ENCODE results near the gene C10orf95.

The C10orf95 gene

GRCh38 chr10:102416283-102416682, 35.1 kb downstream of the C10orf95 start:
- no peak for DNase-seq (ENCODE audit: low read depth)

- DNase-seq (ENCODE audit: low read depth) = no peak
Measured at GRCh38 chr10:102414749-102415148, 36.6 kb downstream of the C10orf95 start.

GRCh38 chr10:102413806-102414561, 37.4 kb downstream of the C10orf95 start:
- no peak for DNase-seq (ENCODE audit: low read depth)

- DNase-seq (ENCODE audit: low read depth) = no peak
Measured at GRCh38 chr10:102413053-102413705, 38.2 kb downstream of the C10orf95 start.

GRCh38 chr10:102412293-102412692, 39.0 kb downstream of the C10orf95 start:
- DNase-seq (ENCODE audit: low read depth) = no peak

GRCh38 chr10:102411341-102412255, 39.7 kb downstream of the C10orf95 start:
- no peak for DNase-seq (ENCODE audit: low read depth)

- DNase-seq (ENCODE audit: low read depth) = peak; percentile 31
Measured at GRCh38 chr10:102410429-102411073, 40.8 kb downstream of the C10orf95 start.

- DNase-seq (ENCODE audit: low read depth) = peak; percentile 20
Measured at GRCh38 chr10:102409604-102410428, 41.5 kb downstream of the C10orf95 start.

GRCh38 chr10:102408728-102409603, 42.4 kb downstream of the C10orf95 start:
- peak; percentile 45 for DNase-seq (ENCODE audit: low read depth)

- no peak for DNase-seq (ENCODE audit: low read depth)
Measured at GRCh38 chr10:102408131-102408727, 43.1 kb downstream of the C10orf95 start.

- DNase-seq (ENCODE audit: low read depth) = no peak
Measured at GRCh38 chr10:102407425-102408130, 43.8 kb downstream of the C10orf95 start.

- no peak for DNase-seq (ENCODE audit: low read depth)
Measured at GRCh38 chr10:102406815-102407214, 44.5 kb downstream of the C10orf95 start.

GRCh38 chr10:102405632-102406031, 45.7 kb downstream of the C10orf95 start:
- DNase-seq (ENCODE audit: low read depth) = no peak

GRCh38 chr10:102405108-102405571, 46.2 kb downstream of the C10orf95 start:
- DNase-seq (ENCODE audit: low read depth) = no peak

GRCh38 chr10:102404361-102405107, 46.8 kb downstream of the C10orf95 start:
- DNase-seq (ENCODE audit: low read depth) = no peak

- DNase-seq (ENCODE audit: low read depth) = no peak
Measured at GRCh38 chr10:102403115-102403514, 48.2 kb downstream of the C10orf95 start.

- no peak for DNase-seq (ENCODE audit: low read depth)
Measured at GRCh38 chr10:102402512-102402896, 48.8 kb downstream of the C10orf95 start.
